GM12878 (cell line): Measurements from ENCODE around the gene FLRT1. TPM values are rescaled to one million over a fixed set of nuclear protein-coding genes. Genes with fewer than 3 reads are reported as not detected.

Experiments used
- ATAC-seq: fragments of 200-7000 bp; cut with Tn5 transposase; 3 replicates; pipeline ENCODE4 v1.9.1; 2020; ENCODE audit warnings: mild to moderate bottlenecking, moderate library complexity
- BruUV-seq: library from RNA; stranded (reverse); fragments of 400-500 nt; replicated peaks from 2 replicates; lab custom pipeline; 2021; lab: Mats Ljungman, UMichigan
- CTCF ChIA-PET: fragments of 300-600 bp; sonication (Branson Sonifier 250); formaldehyde crosslinking; extraction: SDS; loops from one replicate; lab custom pipeline; 2021; ENCODE audit warnings: inconsistent platforms; lab: Yijun Ruan, JAX
- POLR2A ChIA-PET: fragments of 350-600 bp; formaldehyde crosslinking; extraction: SDS; loops from one replicate; lab custom pipeline; 2021; ENCODE audit warnings: inconsistent platforms; lab: Charles Lee
- RAD21 ChIA-PET: fragments of 300-600 bp; sonication (Branson Sonifier 250); formaldehyde crosslinking; loops from one replicate; lab custom pipeline; 2023; ENCODE audit warnings: antibody characterized with exemption; ENCODE audit not compliant: unreplicated experiment; lab: Charles Lee
- SMC1A ChIA-PET: fragments of 300-600 bp; sonication (Branson Sonifier 250); formaldehyde crosslinking; loops from one replicate; lab custom pipeline; 2023; ENCODE audit not compliant: unreplicated experiment, uncharacterized antibody; lab: Charles Lee
- DNase-seq: peaks from one replicate; pipeline ENCODE4 v3.0.0-alpha.2; 2011; ENCODE audit warnings: low read depth, low spot score
- FAIRE-seq: peaks from 3 replicates; lab custom pipeline; 2011; peaks lifted over from hg19 to GRCh38; lab: Jason Lieb, UNC
- H2AFZ ChIP-seq: 2 replicates; pipeline ENCODE4 v1.6.0; 2011; ENCODE audit warnings: low read depth, low read length, control low read depth; ENCODE audit not compliant: control insufficient read depth
- H3K27ac ChIP-seq: 2 replicates; pipeline ENCODE4 v1.5.1; 2011; ENCODE audit warnings: control low read depth; ENCODE audit not compliant: control insufficient read depth, insufficient read depth
- H3K27me3 ChIP-seq, 2 experiments: replicated peaks in 1 of 2; 2 replicates each; pipeline versions ENCODE4 v1.6.0 to v1.6.1; 2011; ENCODE audit warnings: low read length in 1 of 2; ENCODE audit not compliant: control insufficient read depth in 2 of 2, insufficient read depth in 2 of 2
- H3K36me3 ChIP-seq, 2 experiments: 2 replicates each; pipeline ENCODE4 v1.5.1; 2011; ENCODE audit warnings: low read length in 1 of 2; ENCODE audit not compliant: control insufficient read depth in 2 of 2, insufficient read depth in 2 of 2
- H3K4me1 ChIP-seq: 2 replicates; pipeline ENCODE4 v1.6.1; 2011; ENCODE audit warnings: mild to moderate bottlenecking, low read length, moderate library complexity, mixed read lengths; ENCODE audit not compliant: control insufficient read depth, insufficient read depth
- H3K4me2 ChIP-seq: 2 replicates; pipeline ENCODE4 v1.6.0; 2011; ENCODE audit warnings: control low read depth; ENCODE audit not compliant: control insufficient read depth, insufficient read depth
- H3K4me3 ChIP-seq: fragments of 200-600 bp; sonication (generic); 2 replicates; pipeline ENCODE4 v1.5.1; 2016
- H3K79me2 ChIP-seq: 2 replicates; pipeline ENCODE4 v1.6.0; 2011; ENCODE audit warnings: low read length; ENCODE audit not compliant: control insufficient read depth, insufficient read depth
- H3K9ac ChIP-seq: 2 replicates; pipeline ENCODE4 v1.8.0; 2011; ENCODE audit warnings: low read length, control low read depth, mixed read lengths; ENCODE audit not compliant: control insufficient read depth, insufficient read depth
- H3K9me3 ChIP-seq: replicated peaks from 3 replicates; pipeline ENCODE4 v1.5.1; 2011; ENCODE audit warnings: mild to moderate bottlenecking, low read length; ENCODE audit not compliant: control insufficient read depth, insufficient read depth
- H4K20me1 ChIP-seq: 2 replicates; pipeline ENCODE4 v1.6.0; 2011; ENCODE audit not compliant: control insufficient read depth, insufficient read depth
- BHLHE40 ChIP-seq, 2 experiments: fragments of 450-650 bp in 1 of 2; IDR thresholded peaks; 2 replicates each; pipeline ENCODE4 v1.6.1; 2011 to 2017; ENCODE audit warnings: low read depth in 2 of 2, borderline replicate concordance in 1 of 2, improper control_type of control experiment in 1 of 2, low read length in 1 of 2, mild to moderate bottlenecking in 1 of 2
- BRCA1 ChIP-seq: IDR thresholded peaks from 2 replicates; pipeline ENCODE4 v1.6.1; 2011; ENCODE audit warnings: low read depth, low read length, improper control_type of control experiment
- KLF5 ChIP-seq: fragments of 450-650 bp; IDR thresholded peaks from 2 replicates; pipeline ENCODE4 v1.6.1; 2014; ENCODE audit warnings: mild to moderate bottlenecking; ENCODE audit not compliant: partially characterized antibody
- NBN ChIP-seq: fragments of 450-650 bp; IDR thresholded peaks from 2 replicates; pipeline ENCODE4 v1.6.1; 2016
- WGBS: methylation state at CpG from one replicate; pipeline ENCODE4 v1.1.6; 2016; ENCODE audit warnings: low lambda C conversion rate; ENCODE audit not compliant: insufficient replicate concordance, insufficient coverage; ENCODE audit errors: missing lambda C conversion rate; 5-methylcytosine and 5-hydroxymethylcytosine counted together
- in situ Hi-C: fragments of 300-500 bp; cut with MboI; formaldehyde crosslinking; loops from 9 replicates; pipeline ENCODE4 v1.14.3; 2018; ENCODE audit warnings: mixed read lengths
- intact Hi-C: fragments of 100-400 bp; cut with micrococcal nuclease; formaldehyde crosslinking; loops from one replicate; pipeline ENCODE4 v1.14.2; 2022; ENCODE audit not compliant: unreplicated experiment
- polyA plus RNA-seq, 11 experiments: library from polyadenylated mRNA; depleted of rRNA in 4 of 11; unstranded in 6 of 11; stranded (reverse) in 5 of 11; fragments of >200 nt; fragmentation: Nextera tagmentation in 4 of 11; fragmentation: Illumina TruSeq in 1 of 11; extraction: Ambion mirVana in 4 of 11; extraction: Trizol in 1 of 11; gene quantifications; 1 replicate in 1 of 11; 2 replicates in 10 of 11; pipeline versions ENCODE4 v1.2.1 to v1.2.3, GENCODE V29; 2011 to 2016; ENCODE audit warnings: inconsistent platforms in 2 of 11, missing spikeins in 2 of 11, low read depth in 1 of 11
- total RNA-seq, 4 experiments: library from RNA; depleted of rRNA in 3 of 4; stranded (reverse); fragments of >200 nt in 3 of 4; fragmentation: Illumina TruSeq in 1 of 4; extraction: Trizol in 1 of 4; gene quantifications; 2 replicates each; pipeline versions ENCODE4 v1.2.1 to v1.2.3, GENCODE V29; 2013 to 2021

The FLRT1 gene
- total and polyA plus RNA-seq, 10 of the 15 experiments (the other 5 are each of a cell fraction or from before 2014, with no cell fraction given), result 0.10 to 0.12 TPM; not detected in 8

GRCh38 chr11:64021757-64022093 lies 14.0 kb upstream of the FLRT1 start:
- ChIA-PET POLR2A (no interaction called here), SMC1A (no interaction called here), RAD21 (no interaction called here), CTCF (no interaction called here)
- Histone ChIP-seq H3K4me1 (no peaks in the 10 kb centered on the region), H3K9ac (no peak overlapping the region), H2AFZ (no peak overlapping the region), H3K4me3 (no peak overlapping the region), H3K27ac (no peak overlapping the region), H3K4me2 (no peak overlapping the region), H4K20me1 (no peaks in the 10 kb centered on the region), H3K79me2 (no peaks in the 10 kb centered on the region), H3K9me3 (no peaks in the 10 kb centered on the region), H3K27me3 (no peaks in the 10 kb centered on the region; a peak in 1 of 4 replicates), H3K36me3 (no peaks in the 10 kb centered on the region)
- intact Hi-C loops (no loop called here), in situ Hi-C loops (no loop called here)
- DNase-seq (no peak), ATAC-seq (no peak), FAIRE-seq (no peak)
- 6% methylated on average over 6 of the region's 10 CpGs for WGBS
- TF ChIP-seq BHLHE40 (IDR thresholded peaks at IDR 0.05; ENCODE audit: borderline replicate concordance in 1 of 2, low read depth in 2 of 2, low read length in 1 of 2), result peak in 1 of 2 experiments; percentile 39; a peak in 2 of 4 replicates
- no peak for TF ChIP-seq BRCA1
- no TSS peak for BruUV-seq

- TF ChIP-seq NBN, result no peak
- TF ChIP-seq KLF5, result no peak
- no peak overlapping the region for H3K4me2 ChIP-seq
- no peaks in the 10 kb centered on the region for H3K9me3 ChIP-seq
- ChIA-PET SMC1A (no interaction called here), POLR2A (interaction anchor here (0.6 kb wide), 1 partner anchor 33 kb away, joined by 4 read pairs; no protein-coding TSS in a partner anchor), CTCF (no interaction called here), RAD21 (no interaction called here)
- no peak overlapping the region for H3K4me3 ChIP-seq
- no TSS peak for BruUV-seq
- ATAC-seq (no peak), DNase-seq (no peak), FAIRE-seq (no peak)
- in situ Hi-C loops (no loop called here), intact Hi-C loops (no loop called here)
- H2AFZ ChIP-seq, result no peak overlapping the region
- no peaks in the 10 kb centered on the region; a peak in 1 of 4 replicates for H3K27me3 ChIP-seq
- H3K27ac ChIP-seq, result no peak overlapping the region
- no peaks in the 10 kb centered on the region for H3K36me3 ChIP-seq
- WGBS, result 46% methylated on average over 13 of the region's 14 CpGs
- no peaks in the 10 kb centered on the region for H4K20me1 ChIP-seq
- no peaks in the 10 kb centered on the region for H3K79me2 ChIP-seq
- no peaks in the 10 kb centered on the region for H3K4me1 ChIP-seq
- H3K9ac ChIP-seq, result no peak overlapping the region
These were observed 13.5 kb upstream of the FLRT1 start for GRCh38 chr11:64022125-64022784.
